Measurements from ENCODE around the gene GSTO2.

- TF ChIP-seq, protein P1, sequence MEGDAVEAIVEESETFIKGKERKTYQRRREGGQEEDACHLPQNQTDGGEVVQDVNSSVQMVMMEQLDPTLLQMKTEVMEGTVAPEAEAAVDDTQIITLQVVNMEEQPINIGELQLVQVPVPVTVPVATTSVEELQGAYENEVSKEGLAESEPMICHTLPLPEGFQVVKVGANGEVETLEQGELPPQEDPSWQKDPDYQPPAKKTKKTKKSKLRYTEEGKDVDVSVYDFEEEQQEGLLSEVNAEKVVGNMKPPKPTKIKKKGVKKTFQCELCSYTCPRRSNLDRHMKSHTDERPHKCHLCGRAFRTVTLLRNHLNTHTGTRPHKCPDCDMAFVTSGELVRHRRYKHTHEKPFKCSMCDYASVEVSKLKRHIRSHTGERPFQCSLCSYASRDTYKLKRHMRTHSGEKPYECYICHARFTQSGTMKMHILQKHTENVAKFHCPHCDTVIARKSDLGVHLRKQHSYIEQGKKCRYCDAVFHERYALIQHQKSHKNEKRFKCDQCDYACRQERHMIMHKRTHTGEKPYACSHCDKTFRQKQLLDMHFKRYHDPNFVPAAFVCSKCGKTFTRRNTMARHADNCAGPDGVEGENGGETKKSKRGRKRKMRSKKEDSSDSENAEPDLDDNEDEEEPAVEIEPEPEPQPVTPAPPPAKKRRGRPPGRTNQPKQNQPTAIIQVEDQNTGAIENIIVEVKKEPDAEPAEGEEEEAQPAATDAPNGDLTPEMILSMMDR (conservative IDR thresholded peaks at IDR 0.05 in 1 of 2, IDR thresholded peaks at IDR 0.05 in 1 of 2; ENCODE audit: extremely low read depth in 1 of 2, insufficient read depth in 1 of 2, low read depth in 1 of 2, low read length in 2 of 2) = no peak
- no peak for TF ChIP-seq EZH2 (IDR thresholded peaks at IDR 0.05; ENCODE audit: borderline replicate concordance, low read length)
Observed at GRCh38 chr10:104251443-104251842, 17.5 kb upstream of the GSTO2 start.
